T-helper 2 cell treated with Interferon-gamma antibody and Interleukin-4, amounts not matched to agents 5 μg/mL and 100 μg/mL, for 36 hours (primary cell): ENCODE results near the gene CAMTA1.
"Not testable (repeated sequence)": the region's sequence is repeated elsewhere in the genome, so short reads cannot be mapped to it uniquely, and the experiment has no call there.

Source experiments
- DNase-seq: peaks from one replicate; pipeline ENCODE4 v3.0.0; 2021; ENCODE audit warnings: low spot score
- H3K27ac Mint-ChIP-seq: one replicate; pipeline ENCODE4 v1.8.0; 2021; ENCODE audit warnings: mild to moderate bottlenecking, mixed read lengths
- H3K27me3 Mint-ChIP-seq: one replicate; pipeline ENCODE4 v1.8.0; 2021; ENCODE audit warnings: low read depth, mixed read lengths
- H3K36me3 Mint-ChIP-seq: one replicate; pipeline ENCODE4 v1.8.0; 2021; ENCODE audit warnings: low read depth, mixed read lengths
- H3K4me1 Mint-ChIP-seq: one replicate; pipeline ENCODE4 v1.8.0; 2021; ENCODE audit warnings: low read depth, mixed read lengths
- H3K4me3 Mint-ChIP-seq: one replicate; pipeline ENCODE4 v1.8.0; 2022; ENCODE audit warnings: mild to moderate bottlenecking, moderate library complexity, mixed read lengths
- H3K9me3 Mint-ChIP-seq: one replicate; pipeline ENCODE4 v1.8.0; 2021; ENCODE audit warnings: mixed read lengths

The CAMTA1 gene

DNA sequence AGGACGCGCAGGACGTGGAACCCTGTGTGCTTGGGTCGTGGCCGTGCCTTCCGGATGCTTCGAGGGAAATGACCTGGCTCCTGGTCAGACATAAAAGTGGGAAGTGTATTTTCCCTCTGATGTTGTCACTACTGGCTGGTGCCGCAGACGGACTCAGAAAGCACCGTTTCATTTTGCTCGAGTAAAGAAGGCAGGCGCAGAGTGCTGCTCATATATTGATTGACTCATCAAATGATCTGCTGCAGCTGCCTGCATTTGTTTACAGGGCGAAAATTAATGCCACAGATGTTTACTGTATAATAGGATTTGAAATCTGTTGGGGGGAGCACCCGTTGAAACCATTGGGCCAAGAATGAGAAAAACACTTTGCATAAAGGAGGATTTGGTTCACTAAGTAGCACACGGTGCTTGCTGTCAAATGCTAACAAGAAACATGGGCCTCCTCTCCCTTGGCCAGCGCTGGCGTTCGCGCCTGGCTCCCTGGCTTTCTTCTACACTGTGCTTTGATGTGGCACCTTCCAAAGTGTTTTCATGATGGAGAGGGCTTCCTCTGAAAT, 365.5 kb downstream of the CAMTA1 start:
- Mint-ChIP-seq H3K4me1 (no peaks in the 10 kb centered on the region), H3K27me3 (no peaks in the 10 kb centered on the region), H3K27ac (no peak overlapping the region), H3K36me3 (no peaks in the 10 kb centered on the region), H3K4me3 (no peak overlapping the region), H3K9me3 (no peaks in the 10 kb centered on the region)
- DNase-seq, result no peak

DNA sequence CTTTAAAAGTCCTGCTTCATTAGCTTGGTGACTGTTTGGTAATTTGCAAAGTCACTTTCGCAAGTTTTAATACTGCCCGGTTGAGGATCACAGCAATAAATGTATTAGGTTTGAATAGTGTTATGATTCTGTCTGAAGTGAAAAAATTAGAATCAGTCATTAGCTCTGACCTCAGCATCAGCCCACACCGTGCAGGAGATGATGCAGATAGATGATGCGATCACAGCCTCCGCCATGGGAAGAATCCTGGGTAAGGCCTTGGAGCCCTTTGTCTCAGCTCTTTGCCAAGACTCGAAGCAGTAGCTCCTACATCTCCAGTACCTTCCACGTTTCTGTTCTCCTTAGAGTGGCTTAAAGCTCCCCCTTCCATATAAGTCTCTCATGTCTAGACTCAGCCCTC, 366.7 kb downstream of the CAMTA1 start:
- DNase-seq, result no peak
- no peaks in the 10 kb centered on the region for H3K27me3 Mint-ChIP-seq
- H3K4me3 Mint-ChIP-seq, result no peak overlapping the region
- no peak overlapping the region for H3K27ac Mint-ChIP-seq
- peaks cover 2% of the 10 kb centered on the region for H3K4me1 Mint-ChIP-seq
- H3K36me3 Mint-ChIP-seq, result no peaks in the 10 kb centered on the region
- no peaks in the 10 kb centered on the region for H3K9me3 Mint-ChIP-seq

DNA sequence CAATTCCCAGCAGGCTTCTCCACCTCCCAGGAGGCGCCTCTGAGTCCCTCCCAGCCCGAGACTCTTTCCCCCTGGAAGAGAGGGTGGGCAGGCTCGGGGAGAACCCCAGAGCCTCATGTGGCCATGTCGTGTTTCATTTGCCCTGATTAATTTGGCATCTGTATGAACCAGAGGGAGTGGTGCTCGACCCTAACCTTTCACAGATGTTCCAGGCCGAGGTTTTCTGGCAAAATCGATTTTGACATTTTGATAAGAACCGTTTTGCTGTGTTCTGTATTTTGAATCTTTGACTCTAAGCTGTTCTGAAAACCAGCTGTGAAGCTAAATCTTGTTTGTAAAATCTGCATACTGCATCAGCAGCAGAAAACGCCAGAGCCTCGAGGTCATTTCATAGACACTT, 367.4 kb downstream of the CAMTA1 start:
- no peak for DNase-seq
- Mint-ChIP-seq H3K9me3 (no peaks in the 10 kb centered on the region), H3K4me3 (no peak overlapping the region), H3K36me3 (no peaks in the 10 kb centered on the region), H3K27me3 (no peaks in the 10 kb centered on the region), H3K27ac (no peak overlapping the region), H3K4me1 (peaks cover 6% of the 10 kb centered on the region)

DNA sequence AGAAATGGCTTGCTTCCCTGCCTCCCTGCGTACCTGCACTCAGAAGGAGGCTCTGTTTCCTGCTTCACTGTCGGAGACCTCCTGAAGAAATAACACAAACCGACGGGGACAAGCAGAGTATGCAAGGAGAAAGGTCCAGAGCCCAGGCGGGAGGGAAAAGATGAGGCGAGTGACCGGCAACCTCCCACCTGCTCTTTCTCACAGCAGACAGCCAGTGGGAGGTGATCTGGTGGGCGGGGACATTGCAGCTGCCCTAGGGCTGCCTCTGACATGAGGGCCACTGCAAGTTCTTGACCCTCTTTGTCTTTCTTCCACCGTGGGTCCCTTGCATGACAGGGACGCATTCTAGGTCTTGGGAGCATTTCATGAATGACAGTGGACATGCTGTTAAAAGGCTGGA, 368.2 kb downstream of the CAMTA1 start:
- Mint-ChIP-seq H3K4me1 (peaks cover 7% of the 10 kb centered on the region), H3K27ac (no peak overlapping the region), H3K27me3 (no peaks in the 10 kb centered on the region), H3K36me3 (no peaks in the 10 kb centered on the region), H3K9me3 (no peaks in the 10 kb centered on the region), H3K4me3 (no peak overlapping the region)
- DNase-seq, result no peak

DNA sequence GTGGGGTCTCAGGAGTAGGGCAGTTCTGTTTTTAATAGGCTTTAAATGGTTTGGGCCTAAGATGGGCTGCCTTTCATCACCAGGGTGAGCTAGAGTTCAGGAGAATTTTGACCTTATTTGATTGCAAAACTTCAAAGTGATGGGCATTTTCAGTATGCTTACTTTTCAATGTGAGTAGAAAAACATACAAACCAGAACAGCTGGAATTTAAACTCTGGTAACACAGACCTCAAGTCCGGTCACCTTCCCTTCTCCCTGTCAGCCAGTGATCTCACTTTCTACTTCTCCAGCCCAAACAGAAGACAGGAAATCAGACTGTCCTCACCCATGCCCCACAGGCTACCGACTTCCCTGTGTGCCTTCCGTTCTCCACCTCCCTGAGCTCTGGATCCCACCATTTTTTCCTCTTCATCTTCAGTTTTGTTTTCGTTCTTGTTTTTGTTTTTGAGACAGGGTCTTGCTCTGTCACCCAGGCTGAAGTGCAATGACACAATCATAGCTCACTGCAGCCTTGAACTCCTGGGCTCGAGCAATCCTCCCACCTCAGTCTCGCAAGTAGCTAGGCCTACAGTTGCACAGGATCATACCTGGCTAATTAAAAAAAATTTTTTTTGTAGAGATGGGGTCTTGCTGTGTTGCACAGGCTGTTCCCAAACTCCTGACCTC, 374.0 kb downstream of the CAMTA1 start:
- DNase-seq, result no peak
- peaks cover 6% of the 10 kb centered on the region for H3K9me3 Mint-ChIP-seq
- no peaks in the 10 kb centered on the region for H3K36me3 Mint-ChIP-seq
- no peak overlapping the region for H3K4me3 Mint-ChIP-seq
- no peaks in the 10 kb centered on the region for H3K27me3 Mint-ChIP-seq
- no peak overlapping the region for H3K27ac Mint-ChIP-seq
- H3K4me1 Mint-ChIP-seq, result peaks cover 10% of the 10 kb centered on the region

DNA sequence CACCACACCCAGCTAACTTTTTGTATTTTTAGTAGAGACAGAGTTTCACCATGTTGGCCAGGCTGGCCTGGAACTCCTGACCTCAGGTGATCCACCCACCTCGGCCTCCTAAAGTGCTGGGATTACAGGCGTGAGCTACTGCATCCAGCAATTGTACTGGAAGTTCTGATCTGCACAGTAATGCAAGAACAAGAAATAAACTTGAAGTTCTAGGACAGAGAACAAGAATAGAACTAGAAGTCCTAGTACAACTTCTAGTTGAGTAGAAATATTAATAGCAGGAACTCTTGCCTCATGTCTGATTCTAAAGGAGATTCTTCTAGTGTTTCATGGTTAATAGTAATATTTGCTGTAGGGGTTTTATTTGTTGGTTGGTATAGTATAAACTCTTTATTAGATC, 383.3 kb downstream of the CAMTA1 start:
- not testable (repeated sequence) for H3K9me3 Mint-ChIP-seq, H3K4me3 Mint-ChIP-seq, H3K36me3 Mint-ChIP-seq, H3K27ac Mint-ChIP-seq, H3K4me1 Mint-ChIP-seq, DNase-seq
- peaks cover 15% of the 10 kb centered on the region for H3K27me3 Mint-ChIP-seq

DNA sequence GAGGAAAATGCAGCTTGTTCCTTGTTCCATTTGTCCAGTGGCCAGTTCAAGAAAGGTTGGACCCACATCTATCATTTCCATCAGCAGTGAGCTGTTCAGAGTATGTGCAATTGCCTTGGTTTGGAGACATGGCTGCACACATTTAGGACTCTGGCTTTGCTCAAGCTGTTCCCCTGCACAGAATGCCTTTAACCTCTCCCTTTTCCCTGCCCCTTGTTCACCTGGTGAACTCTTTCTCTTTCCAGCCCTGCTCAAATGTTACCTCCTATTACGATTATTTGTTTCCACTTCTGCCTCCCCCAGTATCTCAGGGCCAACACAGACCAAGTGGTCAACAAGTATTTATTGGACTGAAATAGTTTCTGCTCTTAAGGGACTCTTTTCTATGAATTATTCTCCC, 385.9 kb downstream of the CAMTA1 start:
- H3K9me3 Mint-ChIP-seq, result no peaks in the 10 kb centered on the region
- H3K4me3 Mint-ChIP-seq, result no peak overlapping the region
- H3K4me1 Mint-ChIP-seq, result no peaks in the 10 kb centered on the region
- no peak for DNase-seq
- H3K27me3 Mint-ChIP-seq, result peaks cover 15% of the 10 kb centered on the region
- H3K36me3 Mint-ChIP-seq, result no peaks in the 10 kb centered on the region
- H3K27ac Mint-ChIP-seq, result no peak overlapping the region

DNA sequence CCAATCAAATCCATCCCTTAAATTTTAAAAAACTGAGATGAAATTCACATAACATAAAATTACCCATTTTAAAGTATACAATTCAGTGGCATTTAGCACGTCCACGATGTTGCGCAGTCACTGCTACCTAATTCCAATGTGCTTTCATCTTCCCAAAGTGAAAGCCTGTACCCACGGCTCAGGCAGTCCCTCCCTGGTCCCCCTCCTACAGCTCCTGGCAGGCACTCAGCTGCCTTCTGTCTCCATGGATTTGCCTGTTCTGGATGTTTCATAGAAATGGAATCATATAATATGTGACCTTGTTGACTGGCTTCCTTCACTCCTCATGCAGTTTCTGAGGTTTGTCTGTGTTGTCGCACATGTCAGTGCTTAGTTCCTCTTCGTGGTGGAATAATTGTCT, 386.3 kb downstream of the CAMTA1 start:
- Mint-ChIP-seq H3K4me3 (no peak overlapping the region), H3K27ac (no peak overlapping the region), H3K27me3 (peaks cover 15% of the 10 kb centered on the region), H3K4me1 (no peaks in the 10 kb centered on the region), H3K9me3 (peaks cover 3% of the 10 kb centered on the region), H3K36me3 (no peaks in the 10 kb centered on the region)
- DNase-seq, result no peak

DNA sequence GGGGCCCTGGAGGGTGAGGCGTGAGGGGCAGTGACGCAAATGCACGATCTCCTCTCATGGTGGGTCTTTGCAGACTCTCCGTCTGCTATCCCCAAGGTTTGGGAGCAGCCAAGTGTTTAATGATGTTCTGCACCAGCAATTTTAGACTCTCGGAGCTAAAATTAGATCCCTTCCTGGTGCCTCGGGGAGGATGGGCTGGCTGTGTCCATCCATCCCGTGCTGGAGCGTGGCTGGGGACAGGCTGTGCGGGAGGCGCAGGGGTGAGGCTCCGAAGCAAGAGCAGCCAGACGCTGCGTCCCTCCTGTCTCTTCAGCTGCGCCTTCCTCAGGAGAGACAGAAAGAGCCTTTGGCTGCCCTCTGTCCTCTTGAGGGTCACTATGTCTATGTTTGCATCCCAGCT, 387.6 kb downstream of the CAMTA1 start:
- H3K27ac Mint-ChIP-seq, result no peak overlapping the region
- H3K4me1 Mint-ChIP-seq, result no peaks in the 10 kb centered on the region
- peaks cover 13% of the 10 kb centered on the region for H3K27me3 Mint-ChIP-seq
- H3K4me3 Mint-ChIP-seq, result no peak overlapping the region
- peaks cover 14% of the 10 kb centered on the region for H3K9me3 Mint-ChIP-seq
- H3K36me3 Mint-ChIP-seq, result no peaks in the 10 kb centered on the region
- no peak for DNase-seq

DNA sequence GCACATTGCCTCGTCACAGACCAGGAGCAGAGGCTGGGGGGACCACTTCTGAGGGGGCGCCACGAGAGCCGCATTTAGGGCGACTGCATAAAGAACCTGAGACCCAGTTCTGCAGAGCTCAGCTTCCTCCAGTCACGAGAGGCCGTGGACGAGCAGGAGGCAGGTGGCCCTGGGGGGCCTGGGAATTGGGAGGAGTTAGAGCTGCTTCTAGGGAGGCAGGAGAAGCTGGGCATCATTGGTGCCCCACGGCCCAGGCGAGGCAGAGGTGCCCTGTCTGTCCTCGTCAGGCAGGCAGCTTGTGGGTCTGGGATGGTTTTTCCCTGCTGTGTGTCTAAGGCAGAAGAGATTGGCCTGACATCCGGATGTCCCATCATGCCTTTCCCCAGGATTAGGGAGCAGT, 389.3 kb downstream of the CAMTA1 start:
- no peaks in the 10 kb centered on the region for H3K4me1 Mint-ChIP-seq
- no peak overlapping the region for H3K27ac Mint-ChIP-seq
- no peaks in the 10 kb centered on the region for H3K36me3 Mint-ChIP-seq
- DNase-seq, result no peak
- peaks cover 13% of the 10 kb centered on the region for H3K27me3 Mint-ChIP-seq
- no peak overlapping the region for H3K4me3 Mint-ChIP-seq
- peaks cover 19% of the 10 kb centered on the region for H3K9me3 Mint-ChIP-seq

DNA sequence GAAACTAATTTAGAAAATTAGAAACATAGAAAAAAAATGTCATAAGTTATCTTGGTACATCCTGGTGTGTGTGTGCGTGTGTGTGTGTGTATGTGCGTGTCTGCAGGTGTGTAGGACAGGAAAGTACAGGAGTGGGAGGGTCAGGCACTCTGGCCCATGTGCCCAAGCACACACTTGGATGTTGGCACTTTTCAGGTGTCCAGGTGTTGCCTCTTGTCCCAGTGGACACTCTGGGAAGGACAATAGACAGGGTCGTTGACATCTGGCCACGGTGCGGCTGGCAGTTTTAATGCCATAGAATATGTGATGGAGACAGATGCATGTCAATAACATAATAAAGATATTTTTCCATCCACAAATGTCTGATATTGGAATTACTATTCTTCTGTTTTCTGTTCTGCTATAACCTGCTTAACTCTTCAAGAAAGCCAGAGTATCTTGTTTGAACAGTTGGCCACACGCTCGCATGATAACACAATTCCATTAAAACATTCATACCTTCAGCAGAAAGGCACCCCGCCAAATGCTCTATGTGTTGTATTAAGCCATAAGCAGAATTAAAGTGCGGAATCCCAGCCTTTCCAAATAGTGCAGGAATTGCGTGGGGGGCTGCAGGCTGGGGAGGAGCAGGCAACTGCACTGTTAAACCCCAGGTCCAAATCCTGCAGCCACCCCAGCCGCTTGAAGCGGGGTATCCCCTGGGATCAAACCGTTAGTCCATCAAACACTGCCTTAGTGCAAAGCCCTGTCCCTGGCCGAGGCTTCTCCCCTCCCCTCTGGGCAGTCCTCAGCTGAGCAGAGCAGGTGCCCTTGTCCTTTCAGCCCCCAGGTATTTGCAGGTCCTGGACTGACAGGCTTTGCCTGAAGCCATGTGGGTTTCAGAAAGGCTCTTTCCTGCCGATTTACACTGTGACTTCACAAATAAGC, 390.0 kb downstream of the CAMTA1 start:
- no peaks in the 10 kb centered on the region for H3K36me3 Mint-ChIP-seq
- no peaks in the 10 kb centered on the region for H3K4me1 Mint-ChIP-seq
- H3K9me3 Mint-ChIP-seq, result peaks cover 23% of the 10 kb centered on the region
- H3K27me3 Mint-ChIP-seq, result peaks cover 11% of the 10 kb centered on the region
- H3K4me3 Mint-ChIP-seq, result no peak overlapping the region
- DNase-seq, result no peak
- no peak overlapping the region for H3K27ac Mint-ChIP-seq

DNA sequence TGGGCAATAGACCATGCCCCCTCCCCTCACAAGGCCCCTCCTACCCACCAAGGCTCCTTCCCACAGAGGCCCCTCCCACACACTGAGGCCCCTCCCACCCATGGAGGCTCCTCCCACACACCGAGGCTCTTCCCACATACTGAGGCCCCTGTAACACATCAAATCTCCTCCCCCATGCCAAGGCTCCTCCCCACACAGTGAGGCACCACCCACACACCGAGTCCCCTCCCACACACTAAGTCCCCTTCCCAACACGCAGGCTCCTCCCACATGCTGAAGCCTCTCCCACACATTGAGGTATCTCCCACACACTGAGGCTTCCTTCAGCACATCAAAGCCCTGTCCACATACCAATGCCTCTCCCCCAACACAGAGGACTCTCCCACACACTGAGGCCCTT, 391.8 kb downstream of the CAMTA1 start:
- Mint-ChIP-seq H3K27me3 (no peaks in the 10 kb centered on the region), H3K36me3 (no peaks in the 10 kb centered on the region), H3K4me1 (no peaks in the 10 kb centered on the region), H3K9me3 (peaks cover 27% of the 10 kb centered on the region), H3K27ac (no peak overlapping the region), H3K4me3 (no peak overlapping the region)
- DNase-seq, result no peak

DNA sequence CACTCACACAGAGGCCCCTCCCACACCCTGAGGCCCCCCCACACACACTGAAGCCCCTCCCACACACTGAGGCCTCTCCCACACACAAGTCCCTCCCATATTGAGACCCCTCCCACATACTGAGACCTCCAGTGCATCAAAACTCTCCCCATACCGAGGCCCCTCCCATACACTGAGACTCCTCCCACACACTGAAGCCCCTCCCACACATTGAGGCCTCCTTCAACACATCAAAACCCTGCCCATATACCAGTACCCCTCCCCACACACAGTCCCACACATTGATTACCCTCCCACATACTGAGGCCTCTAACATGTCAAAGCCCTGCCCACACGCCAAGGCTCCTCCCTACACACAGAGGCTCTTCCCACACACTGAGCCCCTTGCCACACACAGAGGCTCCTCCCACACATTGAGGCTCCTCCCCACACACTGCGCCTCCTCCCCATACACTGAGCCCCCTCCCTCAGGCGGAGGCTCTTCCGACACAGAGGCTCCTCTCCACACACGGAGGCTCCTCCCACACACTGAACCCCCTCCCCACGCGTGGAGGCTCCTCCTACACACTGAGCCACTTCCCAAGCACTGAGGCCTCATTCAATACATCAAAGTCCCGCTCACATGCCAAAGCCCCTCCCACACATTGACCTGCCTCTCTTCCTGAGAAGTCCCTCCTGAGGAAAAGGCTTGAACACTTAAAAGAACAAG, 392.3 kb downstream of the CAMTA1 start:
- Mint-ChIP-seq H3K27ac (no peak overlapping the region), H3K4me3 (no peak overlapping the region), H3K4me1 (no peaks in the 10 kb centered on the region), H3K36me3 (no peaks in the 10 kb centered on the region), H3K9me3 (peaks cover 27% of the 10 kb centered on the region), H3K27me3 (no peaks in the 10 kb centered on the region)
- no peak for DNase-seq

DNA sequence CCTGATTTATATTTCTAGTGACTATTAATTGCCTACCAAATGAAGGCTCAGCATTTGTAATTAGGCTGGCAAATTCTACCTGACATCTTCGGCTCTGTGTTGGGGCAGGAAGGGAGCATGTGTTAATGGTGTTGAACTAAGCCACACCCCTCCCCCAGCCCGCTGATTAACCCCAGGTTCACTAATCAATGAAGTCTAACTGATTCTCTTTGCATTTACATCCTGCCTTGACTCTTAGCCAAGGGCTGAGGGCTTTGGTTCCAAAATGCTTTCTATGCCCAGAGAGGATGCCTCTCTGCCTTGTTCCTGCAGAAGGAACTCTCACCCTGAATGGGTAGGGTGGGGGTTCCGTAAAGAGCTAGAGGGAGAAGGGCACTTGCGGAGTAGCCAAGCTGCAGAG, 393.1 kb downstream of the CAMTA1 start:
- H3K27ac Mint-ChIP-seq, result no peak overlapping the region
- H3K9me3 Mint-ChIP-seq, result peaks cover 27% of the 10 kb centered on the region
- H3K27me3 Mint-ChIP-seq, result no peaks in the 10 kb centered on the region
- H3K36me3 Mint-ChIP-seq, result no peaks in the 10 kb centered on the region
- H3K4me1 Mint-ChIP-seq, result no peaks in the 10 kb centered on the region
- DNase-seq, result no peak
- H3K4me3 Mint-ChIP-seq, result no peak overlapping the region
